Esophagus squamous epithelium (tissue), 5 donors: ENCODE measurements around the gene SWSAP1. TPM values are rescaled to one million over a fixed set of nuclear protein-coding genes. Genes with fewer than 3 reads are reported as not detected.

ENCODE experiments used
- DNase-seq: peaks from one replicate; lab custom pipeline; 2025; lab: John Stamatoyannopoulos, UW
- H3K27ac ChIP-seq, 4 donors: fragments of 200-600 bp; sonication (generic); one replicate each; pipeline ENCODE4 v1.5.1; 2016 to 2019; ENCODE audit warnings: mild to moderate bottlenecking in 1 of 4
- H3K27me3 ChIP-seq, 4 donors: fragments of 200-600 bp; sonication (generic); 1 replicate in 3 of 4; 2 replicates in 1 of 4; pipeline versions ENCODE4 v1.5.1 to v1.6.0; 2017 to 2021; ENCODE audit warnings: antibody characterized with exemption in 1 of 4
- H3K36me3 ChIP-seq, 3 donors: fragments of 200-600 bp; sonication (generic); one replicate each; pipeline ENCODE4 v1.5.1; 2016 to 2019
- H3K4me1 ChIP-seq, 3 donors: fragments of 200-600 bp; sonication (generic); one replicate each; pipeline ENCODE4 v1.5.1; 2017 to 2019
- H3K4me3 ChIP-seq, 4 donors: fragments of 200-600 bp; sonication (generic); 1 replicate in 3 of 4; 2 replicates in 1 of 4; pipeline ENCODE4 v1.5.1; 2016 to 2019; ENCODE audit warnings: mild to moderate bottlenecking in 2 of 4, moderate library complexity in 1 of 4
- H3K9me3 ChIP-seq, 3 donors: fragments of 200-600 bp; sonication (generic); one replicate each; pipeline ENCODE4 v1.5.1; 2016 to 2019
- POLR2A ChIP-seq, 4 donors: fragments of 450-650 bp; IDR thresholded peaks; one replicate each; pipeline ENCODE4 v1.6.1; 2017; ENCODE audit warnings: antibody characterized with exemption in 4 of 4, mild to moderate bottlenecking in 4 of 4, moderate library complexity in 3 of 4
- WGBS, 2 donors: methylation state at CpG; one replicate each; pipeline ENCODE4 v1.1.5; 2018; 5-methylcytosine and 5-hydroxymethylcytosine counted together
- intact Hi-C: fragments of 100-400 bp; cut with DNase I; formaldehyde crosslinking; loops from one replicate; pipeline ENCODE4 v1.15.0; 2022
- total RNA-seq, 4 donors: library from RNA; depleted of rRNA; stranded (reverse); fragments of >200 nt; gene quantifications; one replicate each; pipeline ENCODE4 v1.1.0, GENCODE V29; 2016
- TF ChIP-seq, protein P1 (sequence below), 6 experiments: fragments of 450-650 bp in 4 of 6; fragments of 200-600 bp in 2 of 6; sonication (generic) in 2 of 6; IDR thresholded peaks; one replicate each; pipeline ENCODE4 v1.5.1; 2016 to 2019; ENCODE audit warnings: antibody characterized with exemption in 6 of 6, mild to moderate bottlenecking in 4 of 6, moderate library complexity in 4 of 6
- donor health status: DM: yes; HTN: yes; CAD: no.

Gene SWSAP1
- total RNA-seq, 4 donors from 2014 or later: 1.0 to 2.9 (median 1.3) TPM

DNA sequence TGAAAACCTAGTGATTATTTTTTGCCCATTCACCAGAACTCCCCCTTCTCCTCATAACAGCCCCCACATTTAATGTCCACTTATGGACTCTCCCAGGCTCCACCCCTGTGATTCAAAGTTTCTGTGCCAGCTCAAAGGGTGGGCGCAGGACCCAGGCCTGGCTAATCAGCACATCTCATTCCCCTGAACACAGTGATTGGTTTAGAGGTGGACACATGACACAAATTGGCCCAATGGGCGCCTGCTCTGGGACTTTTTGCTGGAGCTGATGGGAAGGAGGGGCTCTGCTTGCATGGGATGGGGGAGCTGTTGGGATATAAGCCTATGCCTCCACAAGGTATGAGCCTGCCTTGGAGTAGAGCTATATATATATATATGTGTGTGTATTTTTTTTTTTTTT is 15.9 kb downstream of the SWSAP1 start:
- intact Hi-C loops: no loop called here
- H3K4me3 ChIP-seq: no peak overlapping the region

DNA sequence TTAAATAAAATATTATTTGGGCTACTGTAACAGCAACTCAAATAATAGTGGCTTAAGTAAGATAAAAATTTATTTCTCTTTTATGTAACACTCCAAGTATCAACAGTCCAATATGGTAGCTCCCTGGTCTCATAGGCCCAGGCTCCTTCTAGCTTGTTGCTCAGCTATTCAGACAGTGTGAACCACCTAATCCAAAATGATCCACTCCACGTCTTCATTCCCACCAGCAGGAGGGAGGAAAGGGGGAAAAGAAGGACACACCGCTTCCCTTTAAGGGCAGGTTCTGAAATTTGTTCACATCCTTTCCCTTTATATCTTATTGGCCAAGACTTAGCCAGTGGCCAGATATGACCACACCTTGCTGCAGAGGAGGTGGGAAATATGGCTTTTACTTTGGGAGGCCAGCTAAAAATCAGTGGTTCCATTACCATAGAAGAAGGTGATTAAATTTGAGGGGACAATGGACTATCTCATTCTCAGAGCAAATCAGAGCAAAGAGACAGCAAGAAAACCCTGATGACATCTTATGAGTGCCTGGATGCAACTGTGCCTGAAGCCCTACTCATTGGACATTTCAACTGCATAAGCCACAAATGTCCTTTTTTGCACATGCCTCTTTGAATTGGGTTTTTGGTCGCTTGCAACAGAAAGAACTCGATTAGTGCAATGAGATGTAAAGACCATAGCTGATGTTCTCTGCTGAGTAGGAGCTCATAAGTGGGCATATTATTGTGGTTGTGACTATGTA is 16.6 kb downstream of the SWSAP1 start:
- 65 to 73% methylated on average over 4 of the region's 4 CpGs for WGBS, 2 donors

More for the DNA sequence above, 15.9 kb downstream of the SWSAP1 start:
- H3K4me1 ChIP-seq: no peaks in the 10 kb centered on the region
- 86 to 89% methylated on average over 1 to 2 of the region's 2 CpGs for WGBS, 2 donors
- no peak for DNase-seq
- TF ChIP-seq, protein P1, sequence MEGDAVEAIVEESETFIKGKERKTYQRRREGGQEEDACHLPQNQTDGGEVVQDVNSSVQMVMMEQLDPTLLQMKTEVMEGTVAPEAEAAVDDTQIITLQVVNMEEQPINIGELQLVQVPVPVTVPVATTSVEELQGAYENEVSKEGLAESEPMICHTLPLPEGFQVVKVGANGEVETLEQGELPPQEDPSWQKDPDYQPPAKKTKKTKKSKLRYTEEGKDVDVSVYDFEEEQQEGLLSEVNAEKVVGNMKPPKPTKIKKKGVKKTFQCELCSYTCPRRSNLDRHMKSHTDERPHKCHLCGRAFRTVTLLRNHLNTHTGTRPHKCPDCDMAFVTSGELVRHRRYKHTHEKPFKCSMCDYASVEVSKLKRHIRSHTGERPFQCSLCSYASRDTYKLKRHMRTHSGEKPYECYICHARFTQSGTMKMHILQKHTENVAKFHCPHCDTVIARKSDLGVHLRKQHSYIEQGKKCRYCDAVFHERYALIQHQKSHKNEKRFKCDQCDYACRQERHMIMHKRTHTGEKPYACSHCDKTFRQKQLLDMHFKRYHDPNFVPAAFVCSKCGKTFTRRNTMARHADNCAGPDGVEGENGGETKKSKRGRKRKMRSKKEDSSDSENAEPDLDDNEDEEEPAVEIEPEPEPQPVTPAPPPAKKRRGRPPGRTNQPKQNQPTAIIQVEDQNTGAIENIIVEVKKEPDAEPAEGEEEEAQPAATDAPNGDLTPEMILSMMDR (IDR thresholded peaks at IDR 0.05): no peak
- TF ChIP-seq POLR2A (IDR thresholded peaks at IDR 0.05): no peak
- no peak overlapping the region for H3K27ac ChIP-seq
- no peaks in the 10 kb centered on the region for H3K27me3 ChIP-seq
- no peaks in the 10 kb centered on the region for H3K36me3 ChIP-seq
- peaks cover 0 to 7% (median 0%) of the 10 kb centered on the region in 3 donors for H3K9me3 ChIP-seq

DNA sequence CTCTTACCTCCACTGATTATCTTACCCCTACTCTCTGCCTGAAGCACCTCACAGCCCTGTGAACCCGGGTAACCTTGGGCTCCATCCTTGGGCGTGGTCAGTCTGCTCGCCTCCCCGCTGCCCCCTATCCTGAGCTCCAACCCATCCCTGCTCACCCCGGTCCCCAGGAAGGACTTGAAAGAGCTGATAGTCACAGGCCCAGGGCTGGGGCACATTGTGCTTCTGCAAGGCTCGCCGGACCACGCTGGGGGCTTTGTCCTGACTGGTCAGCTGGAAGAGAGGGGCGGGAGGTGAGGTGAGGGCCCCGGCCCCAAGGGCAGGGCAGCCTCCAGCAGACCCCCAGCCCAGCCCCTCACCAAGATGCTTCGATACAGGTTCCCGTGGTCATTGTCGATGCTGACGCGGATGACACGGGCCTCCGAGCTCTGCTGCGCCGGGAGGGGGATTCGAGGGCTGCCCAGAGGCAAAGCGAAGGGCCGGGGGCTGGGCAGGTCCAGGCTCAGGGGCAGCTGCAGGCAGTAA is 22.7 kb downstream of the SWSAP1 start:
- WGBS, 2 donors: 84 to 85% methylated on average over 3 to 13 of the region's 22 CpGs
- Histone ChIP-seq H3K27ac (no peak overlapping the region), H3K9me3 (no peaks in the 10 kb centered on the region), H3K36me3 (no peaks in the 10 kb centered on the region), H3K4me1 (no peaks in the 10 kb centered on the region), H3K4me3 (no peak overlapping the region), H3K27me3 (no peaks in the 10 kb centered on the region)
- intact Hi-C loops: no loop called here
- TF ChIP-seq, protein P1 (IDR thresholded peaks at IDR 0.05): no peak
- no peak for TF ChIP-seq POLR2A (IDR thresholded peaks at IDR 0.05)
- DNase-seq: no peak

More for the DNA sequence above, 16.6 kb downstream of the SWSAP1 start:
- H3K27ac ChIP-seq: no peak overlapping the region
- TF ChIP-seq POLR2A (IDR thresholded peaks at IDR 0.05): no peak
- TF ChIP-seq, protein P1 (IDR thresholded peaks at IDR 0.05): no peak
- H3K27me3 ChIP-seq: no peaks in the 10 kb centered on the region
- peaks cover 0 to 7% (median 0%) of the 10 kb centered on the region in 3 donors for H3K9me3 ChIP-seq
- H3K4me1 ChIP-seq: no peaks in the 10 kb centered on the region
- H3K36me3 ChIP-seq: no peaks in the 10 kb centered on the region
- intact Hi-C loops: no loop called here
- no peak overlapping the region for H3K4me3 ChIP-seq
- no peak for DNase-seq

DNA sequence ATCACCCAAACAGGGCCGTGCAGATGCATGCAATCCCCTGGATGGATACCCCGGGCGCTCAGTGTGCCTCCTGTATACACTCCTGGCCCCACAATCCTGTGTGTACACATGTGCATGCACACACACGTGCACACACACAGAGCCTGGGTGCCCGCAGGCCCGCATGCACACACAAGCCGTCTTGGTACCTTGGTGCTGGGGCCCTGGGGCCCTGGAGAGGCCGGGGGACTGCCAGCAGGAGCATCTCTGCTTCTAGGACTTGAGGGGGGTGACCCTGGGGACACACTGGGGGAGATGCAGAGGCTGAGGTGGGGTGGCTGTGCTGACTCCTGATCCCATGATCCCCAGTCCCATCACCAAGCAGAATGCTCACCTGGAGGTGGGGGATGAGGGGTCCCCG is 25.2 kb downstream of the SWSAP1 start:
- Histone ChIP-seq H3K27ac (no peak overlapping the region), H3K4me1 (no peaks in the 10 kb centered on the region), H3K4me3 (no peak overlapping the region), H3K36me3 (no peaks in the 10 kb centered on the region), H3K27me3 (no peaks in the 10 kb centered on the region), H3K9me3 (no peaks in the 10 kb centered on the region)
- intact Hi-C loops: no loop called here
- TF ChIP-seq, protein P1 (IDR thresholded peaks at IDR 0.05): no peak
- no peak for TF ChIP-seq POLR2A (IDR thresholded peaks at IDR 0.05)
- no peak for DNase-seq
- WGBS, 2 donors: 80 to 90% methylated on average over 4 to 5 of the region's 9 CpGs

DNA sequence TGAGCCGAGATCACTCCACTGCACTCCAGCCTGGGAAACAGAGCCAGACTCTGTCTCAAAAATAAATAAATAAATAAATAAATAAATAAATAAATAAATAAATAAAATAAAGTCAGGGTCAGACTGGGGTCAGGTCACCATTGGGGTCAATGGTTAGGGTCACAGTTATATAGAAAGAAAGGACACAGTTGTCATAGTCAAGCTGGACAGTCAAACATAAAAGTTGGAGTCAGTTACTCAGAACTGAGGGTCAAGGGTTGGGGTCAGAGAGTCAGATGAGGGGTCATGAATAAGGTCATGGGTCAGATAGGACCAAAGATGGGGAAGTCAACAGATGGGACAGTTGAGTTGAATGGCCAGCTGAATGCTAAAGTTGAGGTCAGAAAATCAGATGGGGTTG is 26.3 kb downstream of the SWSAP1 start:
- WGBS, 2 donors: 67 to 82% methylated on average over 1 of the region's 1 CpG
- no peak overlapping the region for H3K27ac ChIP-seq
- H3K9me3 ChIP-seq: no peaks in the 10 kb centered on the region
- no peaks in the 10 kb centered on the region for H3K27me3 ChIP-seq
- H3K36me3 ChIP-seq: no peaks in the 10 kb centered on the region
- no peak overlapping the region for H3K4me3 ChIP-seq
- intact Hi-C loops: no loop called here
- TF ChIP-seq, protein P1 (IDR thresholded peaks at IDR 0.05): no peak
- TF ChIP-seq POLR2A (IDR thresholded peaks at IDR 0.05): no peak
- no peak for DNase-seq
- no peaks in the 10 kb centered on the region for H3K4me1 ChIP-seq
